ENCODE measurements around the gene XIRP1. TPM values are rescaled to one million over a fixed set of nuclear protein-coding genes. Genes with fewer than 3 reads are reported as not detected.

The XIRP1 gene
- total RNA-seq, 1 donor from 2014 or later = not detected

DNA sequence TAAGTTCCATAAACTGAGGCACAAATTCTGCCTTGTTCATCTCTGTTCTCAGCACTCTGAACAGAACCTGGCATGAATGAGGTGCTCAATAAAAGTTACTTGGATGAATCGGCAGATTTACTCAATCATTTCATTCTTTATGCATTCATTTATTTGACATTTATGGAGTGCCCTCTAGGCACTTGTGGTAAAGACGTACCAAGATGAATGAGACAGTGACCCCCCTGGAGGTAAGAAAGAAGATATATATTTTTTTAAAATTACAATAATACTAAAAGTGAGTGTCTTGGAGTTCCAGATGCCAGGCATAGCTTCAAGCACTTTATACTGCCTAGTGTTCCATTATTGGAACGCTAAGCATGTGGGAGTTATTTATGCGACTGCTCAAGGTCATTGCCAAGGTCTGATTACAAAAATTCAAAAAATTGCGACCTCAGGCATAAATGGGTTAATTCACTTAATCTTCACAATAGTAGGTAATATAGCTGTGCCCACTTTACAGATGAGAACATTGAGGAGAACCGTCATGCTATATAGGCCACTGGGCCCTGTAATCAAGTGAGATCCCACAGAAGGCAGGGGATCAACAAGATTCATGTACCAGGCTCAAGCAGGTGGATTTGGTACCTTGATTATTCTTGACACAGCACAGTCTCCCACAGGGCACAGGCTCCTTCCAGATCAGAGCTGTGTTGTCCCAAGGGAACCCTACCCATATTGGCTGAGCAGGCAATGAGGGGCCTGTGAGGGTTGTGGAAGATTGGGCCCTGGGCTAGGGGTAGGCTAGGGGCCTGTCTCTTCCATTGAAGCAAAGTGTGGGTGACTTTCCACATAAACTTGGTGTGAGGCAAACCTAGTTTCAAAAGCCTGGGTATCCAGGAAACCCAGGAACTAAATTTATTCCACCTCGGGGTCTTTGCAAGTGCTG, 10.7 kb downstream of the XIRP1 start:
- H3K4me1 ChIP-seq = peaks cover 39% of the 10 kb centered on the region
- no peak for DNase-seq (ENCODE audit: extremely low spot score in 2 of 2)
- H3K4me3 ChIP-seq = peak overlapping the region in 1 of 2 donors; percentile 33
- no peaks in the 10 kb centered on the region for H3K27me3 ChIP-seq
- no peaks in the 10 kb centered on the region for H3K36me3 ChIP-seq
- intact Hi-C loops (cut with DNase I) = no loop called here
- H3K9me3 ChIP-seq = no peaks in the 10 kb centered on the region
- TF ChIP-seq POLR2AphosphoS5 (IDR thresholded peaks at IDR 0.05; ENCODE audit: insufficient read depth in 1 of 2, low read depth in 1 of 2) (no peak), POLR2A (IDR thresholded peaks at IDR 0.05) (no peak)
- TF ChIP-seq, protein P1, sequence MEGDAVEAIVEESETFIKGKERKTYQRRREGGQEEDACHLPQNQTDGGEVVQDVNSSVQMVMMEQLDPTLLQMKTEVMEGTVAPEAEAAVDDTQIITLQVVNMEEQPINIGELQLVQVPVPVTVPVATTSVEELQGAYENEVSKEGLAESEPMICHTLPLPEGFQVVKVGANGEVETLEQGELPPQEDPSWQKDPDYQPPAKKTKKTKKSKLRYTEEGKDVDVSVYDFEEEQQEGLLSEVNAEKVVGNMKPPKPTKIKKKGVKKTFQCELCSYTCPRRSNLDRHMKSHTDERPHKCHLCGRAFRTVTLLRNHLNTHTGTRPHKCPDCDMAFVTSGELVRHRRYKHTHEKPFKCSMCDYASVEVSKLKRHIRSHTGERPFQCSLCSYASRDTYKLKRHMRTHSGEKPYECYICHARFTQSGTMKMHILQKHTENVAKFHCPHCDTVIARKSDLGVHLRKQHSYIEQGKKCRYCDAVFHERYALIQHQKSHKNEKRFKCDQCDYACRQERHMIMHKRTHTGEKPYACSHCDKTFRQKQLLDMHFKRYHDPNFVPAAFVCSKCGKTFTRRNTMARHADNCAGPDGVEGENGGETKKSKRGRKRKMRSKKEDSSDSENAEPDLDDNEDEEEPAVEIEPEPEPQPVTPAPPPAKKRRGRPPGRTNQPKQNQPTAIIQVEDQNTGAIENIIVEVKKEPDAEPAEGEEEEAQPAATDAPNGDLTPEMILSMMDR (IDR thresholded peaks at IDR 0.05) = no peak
- peak overlapping the region; percentile 91 for H3K27ac ChIP-seq

DNA sequence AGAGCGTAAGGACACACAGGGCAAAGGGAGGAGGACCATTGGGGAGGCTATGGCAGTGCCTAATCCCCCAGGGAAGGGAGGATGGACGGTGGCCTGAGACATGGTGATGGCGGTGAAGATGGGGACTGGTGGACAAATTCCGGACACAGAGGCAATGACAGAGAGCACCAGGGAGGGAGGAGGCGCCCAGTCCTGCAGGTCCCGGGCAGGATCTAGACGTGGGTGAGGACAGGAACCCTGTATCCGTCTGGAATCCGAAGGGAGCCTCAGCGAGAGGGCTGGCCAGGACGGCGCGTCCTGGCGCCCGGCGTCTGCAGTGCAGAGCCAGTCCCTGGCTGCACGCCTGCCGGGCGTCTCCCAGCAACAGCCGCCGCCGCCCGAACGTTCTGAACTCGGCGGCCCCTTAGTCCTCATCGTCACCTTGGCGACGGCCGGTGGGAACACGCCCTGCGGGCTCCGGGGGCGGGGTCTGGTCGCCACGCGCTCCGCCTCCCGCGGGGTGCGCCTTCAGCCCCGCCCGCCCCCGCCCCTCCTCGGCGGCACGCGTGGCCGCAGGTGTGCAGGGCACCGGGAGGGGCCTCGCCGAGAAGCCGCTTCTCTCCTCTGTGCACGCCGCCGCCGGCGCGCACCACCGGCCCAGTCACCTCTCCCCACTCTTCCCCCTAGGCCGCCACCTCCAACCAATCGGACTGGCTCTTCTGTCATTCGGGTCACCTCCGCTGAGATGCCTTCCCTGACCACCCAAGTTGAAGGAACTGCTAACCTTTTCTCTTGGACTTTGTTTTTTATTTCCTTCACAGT, 11.6 kb downstream of the XIRP1 start:
- Histone ChIP-seq H3K36me3 (no peaks in the 10 kb centered on the region), H3K9me3 (no peaks in the 10 kb centered on the region), H3K27ac (peak overlapping the region; percentile 91), H3K4me3 (peak overlapping the region; percentile 33 to 41), H3K4me1 (peaks cover 39% of the 10 kb centered on the region), H3K27me3 (no peaks in the 10 kb centered on the region)
- peak in 1 of 2 donors; percentile 91 for DNase-seq (ENCODE audit: extremely low spot score in 2 of 2)
- intact Hi-C loops (cut with DNase I) = no loop called here
- TF ChIP-seq, protein P1 (IDR thresholded peaks at IDR 0.05) = no peak
- peak; percentile 47 to 78 for TF ChIP-seq POLR2AphosphoS5 (IDR thresholded peaks at IDR 0.05; ENCODE audit: insufficient read depth in 1 of 2, low read depth in 1 of 2)

DNA sequence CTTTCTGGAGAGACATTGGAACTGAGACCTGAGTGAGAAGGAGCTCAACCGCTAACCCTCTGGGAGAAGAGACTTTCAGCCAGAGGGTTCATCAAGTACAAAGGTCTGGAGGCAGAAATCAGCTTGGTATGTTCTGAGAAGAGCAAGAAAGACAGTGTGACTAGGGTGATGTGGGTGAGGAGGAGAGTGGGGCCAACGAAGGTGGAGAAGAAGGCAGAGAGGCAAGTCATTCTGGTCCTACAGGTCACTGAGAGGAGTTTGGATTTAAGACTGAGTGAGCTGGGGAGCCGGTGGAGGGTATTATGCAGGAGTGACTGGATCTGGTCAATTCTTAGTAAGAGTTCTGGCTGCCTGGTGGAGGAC, 12.2 kb downstream of the XIRP1 start:
- Histone ChIP-seq H3K4me1 (peaks cover 39% of the 10 kb centered on the region), H3K27me3 (no peaks in the 10 kb centered on the region), H3K36me3 (no peaks in the 10 kb centered on the region), H3K27ac (peak overlapping the region; percentile 91), H3K9me3 (no peaks in the 10 kb centered on the region), H3K4me3 (peak overlapping the region; percentile 33 to 41)
- intact Hi-C loops (cut with DNase I) = no loop called here
- DNase-seq (ENCODE audit: extremely low spot score in 2 of 2) = no peak
- TF ChIP-seq POLR2A (IDR thresholded peaks at IDR 0.05) (no peak), POLR2AphosphoS5 (IDR thresholded peaks at IDR 0.05; ENCODE audit: insufficient read depth in 1 of 2, low read depth in 1 of 2) (no peak)
- TF ChIP-seq, protein P1 (IDR thresholded peaks at IDR 0.05) = no peak

DNA sequence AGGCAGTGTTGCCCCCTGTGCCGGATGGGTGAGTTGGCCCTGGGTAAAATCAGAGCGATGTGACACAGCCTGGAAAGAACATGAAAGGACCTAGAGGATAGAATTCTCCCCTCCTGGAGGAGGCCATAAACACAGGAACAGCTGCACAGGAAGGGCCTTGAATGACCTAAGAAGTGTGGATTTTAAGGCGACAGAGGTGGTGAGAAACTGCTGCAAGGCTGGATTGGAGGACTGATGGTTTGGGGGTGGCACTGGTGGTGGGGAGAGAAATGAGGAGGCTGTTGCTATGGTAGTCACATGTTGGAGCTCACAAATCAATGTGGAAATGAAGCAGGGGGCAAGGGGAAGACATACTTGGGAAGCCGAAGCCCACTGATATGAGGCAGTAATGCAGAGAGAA, 13.8 kb downstream of the XIRP1 start:
- H3K9me3 ChIP-seq = no peaks in the 10 kb centered on the region
- peaks cover 39% of the 10 kb centered on the region for H3K4me1 ChIP-seq
- TF ChIP-seq POLR2A (IDR thresholded peaks at IDR 0.05) (no peak), POLR2AphosphoS5 (IDR thresholded peaks at IDR 0.05; ENCODE audit: insufficient read depth in 1 of 2, low read depth in 1 of 2) (no peak)
- TF ChIP-seq, protein P1 (IDR thresholded peaks at IDR 0.05) = no peak
- no peaks in the 10 kb centered on the region for H3K36me3 ChIP-seq
- peak overlapping the region; percentile 91 for H3K27ac ChIP-seq
- intact Hi-C loops (cut with DNase I) = no loop called here
- peak overlapping the region in 1 of 2 donors; percentile 52 for H3K4me3 ChIP-seq
- no peak for DNase-seq (ENCODE audit: extremely low spot score in 2 of 2)
- no peaks in the 10 kb centered on the region for H3K27me3 ChIP-seq
